Brain pericyte (primary cell): Measurements from ENCODE around the gene PMFBP1.

Source experiments
- DNase-seq: peaks from one replicate; pipeline ENCODE4 v3.0.0-alpha.2; 2012; ENCODE audit warnings: low read depth, low spot score

PMFBP1 gene

DNA sequence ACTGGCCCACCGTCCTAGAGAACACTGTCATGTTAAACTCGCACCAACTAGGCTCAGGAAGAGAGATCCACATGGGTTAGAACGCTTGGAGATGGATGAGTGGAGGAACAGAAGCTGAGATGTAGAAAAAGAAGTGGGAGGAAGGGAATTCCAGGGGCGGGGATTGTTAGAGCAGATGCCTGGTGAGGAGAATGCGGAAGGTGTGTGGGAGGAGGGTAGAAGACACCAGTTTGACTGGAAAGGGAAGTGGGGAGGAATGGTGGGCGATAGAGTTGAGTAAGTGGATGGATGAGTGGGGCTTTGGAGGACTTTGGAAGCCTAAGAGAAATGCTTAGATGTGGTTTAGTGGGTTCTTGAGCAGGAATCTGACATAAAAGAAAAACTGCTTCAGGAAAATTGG lies 40.9 kb downstream of the PMFBP1 start:
- no peak for DNase-seq

DNA sequence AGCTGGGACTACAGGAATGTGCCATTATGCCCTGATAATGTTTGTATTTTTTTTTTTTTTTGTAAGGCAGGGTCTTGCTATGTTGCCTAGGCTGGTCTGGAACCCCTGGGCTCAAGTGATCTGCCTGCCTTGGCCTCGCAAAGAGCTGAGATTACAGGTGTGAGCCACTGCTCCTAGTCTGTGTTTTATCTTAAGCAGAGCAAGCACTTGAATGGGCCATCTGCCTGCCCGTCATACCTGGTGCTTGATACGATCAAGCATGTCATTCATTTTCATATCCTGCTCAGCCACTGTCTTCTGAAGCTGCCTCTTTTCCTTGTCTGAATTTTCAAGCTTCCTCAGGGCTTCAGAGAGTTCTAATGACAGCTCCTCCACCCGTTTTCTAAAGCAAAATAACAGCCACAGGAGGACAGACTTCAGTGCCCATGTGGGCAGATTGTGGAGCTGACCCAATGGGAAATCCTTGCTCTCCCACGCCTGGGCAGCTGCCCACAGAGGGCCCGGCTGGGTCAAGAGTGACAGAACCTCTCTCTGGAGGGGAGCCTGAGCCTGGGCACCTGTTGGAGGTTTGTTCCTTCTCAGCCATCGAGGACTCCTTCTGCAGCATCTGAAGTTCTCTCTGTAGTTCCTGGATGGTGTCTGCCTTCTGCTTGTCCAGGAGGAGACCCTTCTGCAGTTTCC lies 41.8 kb downstream of the PMFBP1 start:
- no peak for DNase-seq

DNA sequence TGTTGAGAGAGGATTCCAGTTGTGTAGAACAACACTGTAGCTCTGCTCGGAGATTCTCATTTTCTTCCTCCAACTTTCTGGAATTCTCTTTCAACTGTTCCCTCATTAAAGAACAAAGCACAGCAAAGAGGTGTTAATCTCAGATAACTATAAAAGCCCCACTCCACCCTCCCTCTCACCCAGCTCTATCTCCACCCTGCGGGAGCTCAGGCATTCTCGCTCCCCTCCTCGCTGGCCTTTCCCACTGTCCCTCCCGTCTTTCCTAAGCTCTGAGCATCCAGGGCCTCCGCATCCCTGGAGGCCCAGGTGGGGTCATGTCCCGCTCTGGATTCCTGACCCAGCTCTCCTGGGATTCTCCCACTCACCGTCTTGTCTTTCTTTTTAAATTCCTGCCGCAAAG lies 43.3 kb downstream of the PMFBP1 start:
- DNase-seq: no peak

DNA sequence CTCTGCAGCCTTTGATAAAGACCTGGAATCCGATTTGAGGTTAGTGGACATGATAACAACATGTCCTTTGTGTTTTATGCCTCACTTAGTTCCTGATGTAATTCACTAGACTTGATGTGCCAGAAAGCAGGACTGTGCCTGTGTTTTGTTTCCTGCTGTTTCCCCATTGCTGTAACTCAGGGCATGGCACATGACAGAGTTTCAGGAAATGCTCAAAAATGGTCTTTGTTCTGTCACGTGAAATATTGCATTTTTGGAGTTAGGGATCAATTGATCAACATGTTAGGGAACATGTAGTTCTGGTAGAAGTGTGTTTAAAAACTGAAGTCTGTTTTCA lies 45.6 kb downstream of the PMFBP1 start:
- no peak for DNase-seq

DNA sequence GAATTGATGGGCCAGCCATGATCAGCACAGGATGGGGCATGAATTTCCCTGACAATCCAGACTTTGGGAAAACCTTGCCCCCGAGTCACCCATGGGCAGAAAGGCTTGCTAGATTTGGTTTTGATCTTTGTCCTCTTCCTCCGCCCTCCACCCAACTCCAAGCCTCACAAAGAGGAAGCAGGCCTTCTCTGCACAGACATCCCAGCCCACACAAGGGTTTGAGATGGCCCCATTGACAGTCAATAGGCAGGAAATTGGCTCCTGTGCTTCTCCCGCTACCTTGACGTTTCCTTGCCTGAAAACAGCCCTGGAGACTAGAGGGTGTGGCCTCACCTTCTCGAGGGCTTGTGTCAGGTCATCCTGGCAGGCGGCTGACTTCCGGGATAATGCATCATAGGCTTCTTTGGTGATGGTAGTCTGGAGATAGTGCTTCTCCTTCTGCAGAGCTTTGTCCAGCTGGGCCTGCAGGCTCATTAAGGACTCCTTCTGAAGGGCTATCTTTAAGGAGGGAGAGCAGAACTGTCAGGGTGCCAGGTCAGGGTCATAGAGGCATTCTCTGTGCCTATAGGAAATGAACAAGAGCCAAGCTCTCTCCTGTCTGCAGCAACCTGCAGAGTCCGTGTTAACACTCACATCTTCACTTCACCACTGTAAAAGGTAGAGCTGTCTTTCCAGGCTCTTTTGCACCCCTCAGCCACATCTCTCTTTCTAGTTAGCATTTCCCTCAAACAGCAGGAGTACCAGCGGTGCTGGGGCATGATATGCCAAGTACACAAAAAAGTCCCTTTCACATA lies 46.1 kb downstream of the PMFBP1 start:
- DNase-seq: no peak

DNA sequence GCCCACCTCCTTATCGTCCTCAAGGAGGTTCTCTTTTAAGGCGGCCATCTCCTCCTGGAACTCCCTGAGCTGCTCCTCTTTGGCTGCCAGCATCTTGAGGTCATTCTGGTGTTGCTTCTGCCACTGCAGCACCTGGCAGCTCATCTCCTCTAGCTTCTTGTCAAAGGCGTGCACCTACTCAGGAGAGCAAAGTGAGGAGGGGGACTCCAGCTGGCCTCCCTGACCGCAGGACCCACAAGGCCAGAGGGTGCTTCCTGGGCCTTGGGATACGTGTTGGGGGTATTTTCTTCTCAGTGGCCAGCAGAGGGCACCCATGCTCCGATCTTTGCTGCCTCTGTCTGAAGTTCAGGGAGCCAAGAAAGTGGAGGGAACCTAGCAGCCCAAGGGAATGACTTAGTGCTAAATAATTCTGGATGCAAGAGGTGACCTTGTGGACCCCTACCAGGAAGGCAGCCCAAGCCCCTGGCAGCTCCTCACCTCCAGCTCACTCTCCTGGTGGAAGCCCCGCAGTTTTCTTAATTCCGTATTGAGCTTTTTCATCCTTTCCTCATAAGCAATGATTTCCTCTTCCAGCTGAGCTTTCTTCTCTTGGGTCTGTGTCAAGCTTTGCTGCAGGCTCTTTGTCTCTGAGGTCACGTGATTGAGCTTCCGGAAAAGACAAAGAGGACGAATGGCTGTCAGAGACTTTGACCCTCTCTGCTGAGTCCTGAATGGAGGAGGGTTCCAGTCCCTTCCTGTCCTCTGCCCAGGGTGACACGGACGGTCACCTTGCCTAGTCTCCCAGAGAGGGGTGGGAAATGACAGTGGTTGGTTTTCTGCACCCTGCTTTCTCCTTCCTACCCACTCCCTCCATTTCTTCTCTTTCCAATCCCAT lies 47.0 kb downstream of the PMFBP1 start:
- DNase-seq: peak; percentile 22

DNA sequence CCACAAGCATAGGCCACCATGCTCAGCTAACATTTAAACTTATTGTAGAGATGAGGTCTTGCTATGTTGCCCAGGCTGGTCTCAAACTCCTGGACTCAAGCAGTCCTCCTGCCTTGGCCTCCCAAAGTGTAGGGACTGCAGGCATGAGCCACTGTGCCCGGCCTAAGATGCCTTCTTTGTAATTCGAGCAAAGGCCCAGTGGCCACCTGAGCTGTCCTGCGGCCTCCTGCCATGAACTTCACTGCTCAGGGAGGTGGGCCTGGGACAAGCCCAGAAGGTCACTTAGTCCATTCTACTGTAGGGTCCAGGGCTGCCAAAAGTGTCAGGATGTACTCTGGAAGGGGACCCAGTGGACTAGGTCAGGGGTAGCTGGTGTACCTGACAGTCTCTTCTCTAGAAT lies 47.8 kb downstream of the PMFBP1 start:
- no peak for DNase-seq

DNA sequence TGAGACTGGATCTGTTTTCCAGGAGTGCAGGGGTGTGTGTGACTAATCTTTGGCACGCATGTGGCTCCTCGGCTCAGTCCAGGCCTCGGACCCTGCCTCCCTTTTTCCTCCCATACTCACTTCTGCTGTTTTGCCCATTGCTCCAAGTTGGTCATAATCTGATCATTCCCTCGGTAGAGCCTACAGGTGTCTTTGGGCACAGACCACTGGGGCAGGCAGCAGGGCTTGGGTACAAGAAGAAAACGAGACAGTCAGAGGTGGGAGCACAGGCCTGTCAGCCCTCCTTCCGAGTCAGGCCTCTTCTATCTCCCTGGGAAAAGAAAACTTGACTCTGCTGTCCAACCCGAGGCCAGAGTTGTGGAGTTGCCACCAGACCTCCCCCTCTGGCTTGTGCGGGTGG lies 48.5 kb downstream of the PMFBP1 start:
- no peak for DNase-seq

DNA sequence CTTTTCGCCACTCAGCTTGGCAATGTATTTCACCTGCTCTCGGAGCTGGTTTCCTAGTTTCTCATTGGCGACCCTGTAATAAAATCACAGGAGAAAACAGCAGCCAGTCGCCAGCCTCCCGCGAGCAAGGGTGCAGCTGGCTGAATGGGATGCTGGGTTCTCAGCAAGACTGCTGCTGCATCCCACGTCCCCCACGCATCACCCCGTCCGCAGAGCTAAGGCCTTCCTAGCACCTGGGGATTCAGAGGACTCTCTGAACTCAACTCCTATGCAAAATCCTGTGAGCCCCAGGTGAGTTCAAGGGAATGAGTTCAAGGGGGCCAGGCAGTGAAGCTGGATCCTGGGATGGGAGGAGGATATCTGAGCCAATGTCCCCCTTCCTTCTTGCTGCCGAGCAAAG lies 49.0 kb downstream of the PMFBP1 start:
- DNase-seq: no peak

DNA sequence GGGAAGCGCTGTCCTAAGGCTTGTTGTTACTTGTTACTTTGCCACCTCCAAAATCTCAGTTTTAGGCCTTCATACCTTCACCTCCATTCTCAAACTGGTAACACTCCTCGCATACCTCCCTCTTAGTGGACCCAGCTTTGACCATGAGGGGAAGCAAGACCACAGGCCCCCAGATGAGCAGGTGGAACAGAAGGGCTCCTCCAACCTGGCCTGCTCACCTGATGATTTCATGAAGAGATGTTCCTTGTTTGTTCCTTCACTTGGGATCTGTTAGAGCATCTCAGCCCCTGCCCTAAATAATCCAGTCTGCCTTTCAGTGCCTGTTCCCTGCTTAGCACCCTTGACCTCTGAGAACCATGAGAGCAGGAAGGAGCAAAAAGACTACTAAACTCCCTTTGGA lies 49.6 kb downstream of the PMFBP1 start:
- no peak for DNase-seq

DNA sequence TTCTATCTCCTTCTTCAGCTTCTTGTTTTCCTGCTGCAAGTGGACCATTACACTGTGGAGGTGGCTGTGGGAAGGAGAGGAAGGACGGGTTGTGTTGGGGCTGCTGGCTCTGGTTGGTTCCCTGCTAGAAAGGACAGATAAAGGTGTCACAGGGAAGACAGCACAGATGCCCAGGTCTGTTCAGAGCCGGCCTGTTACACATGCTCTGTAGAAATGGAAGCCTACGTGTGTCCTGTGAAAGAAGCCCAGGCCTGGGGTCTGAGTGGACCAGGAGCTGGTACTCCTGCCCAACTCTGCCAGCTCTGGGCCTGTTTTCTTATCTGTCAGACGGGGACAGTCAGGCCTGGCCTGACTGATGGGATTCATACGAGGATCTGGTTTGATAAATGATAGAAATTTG lies 51.9 kb downstream of the PMFBP1 start:
- DNase-seq: no peak

DNA sequence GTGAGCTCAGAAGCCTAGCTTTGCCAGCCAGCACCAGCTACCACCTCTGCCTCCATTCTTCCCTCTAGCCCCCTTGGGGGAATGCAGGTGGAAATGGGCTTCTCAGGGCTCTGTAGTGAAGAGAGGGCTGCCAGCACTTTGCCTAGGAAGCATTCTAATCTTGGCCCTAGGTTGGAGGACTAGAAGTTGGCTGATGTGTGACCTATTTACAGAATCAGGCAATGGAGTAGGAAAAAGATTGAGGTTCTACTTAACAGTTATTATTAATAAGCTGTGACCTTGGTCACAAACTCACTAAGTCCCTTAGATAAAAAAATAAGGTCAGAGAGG lies 58.4 kb downstream of the PMFBP1 start:
- DNase-seq: no peak

DNA sequence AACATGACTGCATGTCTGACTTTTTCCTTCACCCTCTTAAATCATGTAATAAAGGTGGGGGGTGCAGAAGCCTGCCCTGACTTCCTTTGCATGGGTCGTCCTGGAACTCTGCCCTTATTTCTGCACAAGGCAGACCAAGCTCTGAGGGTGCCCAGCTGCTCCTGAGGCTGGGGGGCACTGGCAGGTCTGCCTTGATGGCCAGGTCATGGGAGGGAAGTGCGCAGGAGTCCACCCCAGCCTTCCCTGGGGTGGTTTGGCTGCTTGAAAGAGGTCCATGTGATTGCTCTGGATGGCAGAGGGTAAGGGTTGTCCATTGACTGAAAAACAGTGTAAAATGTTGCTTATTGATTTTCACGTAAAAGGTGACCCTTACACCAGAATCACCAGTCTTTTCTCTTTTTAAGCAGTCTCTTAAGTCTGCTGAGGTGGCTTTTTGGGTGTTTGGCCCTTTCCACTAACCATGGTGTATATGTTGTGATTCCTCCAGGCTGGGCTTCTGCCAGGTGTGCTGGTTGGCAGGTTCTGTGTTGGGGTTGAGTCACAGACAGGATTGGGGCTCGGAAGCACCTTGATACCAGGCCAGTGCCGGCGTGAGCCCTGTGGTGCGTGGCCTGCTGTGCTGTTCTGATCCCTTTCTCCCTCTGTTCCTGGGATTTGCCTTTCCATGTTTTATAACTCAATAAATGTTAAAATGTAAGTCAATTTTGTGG lies 58.9 kb downstream of the PMFBP1 start:
- DNase-seq: no peak

DNA sequence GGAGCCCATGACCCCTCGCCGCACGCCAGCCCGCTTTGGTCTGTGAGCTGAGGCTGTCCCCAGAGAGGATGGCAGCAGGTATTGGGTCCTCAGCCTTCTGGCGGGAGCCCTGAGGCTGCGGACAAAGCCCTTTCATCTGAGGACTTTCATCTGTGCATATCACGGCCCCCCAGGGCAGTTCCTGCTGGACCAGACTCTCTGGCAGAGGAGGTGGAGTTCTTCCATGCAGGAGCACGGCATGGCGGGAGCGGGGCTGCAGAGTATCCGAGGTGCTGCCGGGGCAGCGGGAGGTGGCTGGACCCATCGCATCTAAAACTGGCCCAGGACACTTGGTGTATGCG lies 59.5 kb downstream of the PMFBP1 start:
- no peak for DNase-seq

DNA sequence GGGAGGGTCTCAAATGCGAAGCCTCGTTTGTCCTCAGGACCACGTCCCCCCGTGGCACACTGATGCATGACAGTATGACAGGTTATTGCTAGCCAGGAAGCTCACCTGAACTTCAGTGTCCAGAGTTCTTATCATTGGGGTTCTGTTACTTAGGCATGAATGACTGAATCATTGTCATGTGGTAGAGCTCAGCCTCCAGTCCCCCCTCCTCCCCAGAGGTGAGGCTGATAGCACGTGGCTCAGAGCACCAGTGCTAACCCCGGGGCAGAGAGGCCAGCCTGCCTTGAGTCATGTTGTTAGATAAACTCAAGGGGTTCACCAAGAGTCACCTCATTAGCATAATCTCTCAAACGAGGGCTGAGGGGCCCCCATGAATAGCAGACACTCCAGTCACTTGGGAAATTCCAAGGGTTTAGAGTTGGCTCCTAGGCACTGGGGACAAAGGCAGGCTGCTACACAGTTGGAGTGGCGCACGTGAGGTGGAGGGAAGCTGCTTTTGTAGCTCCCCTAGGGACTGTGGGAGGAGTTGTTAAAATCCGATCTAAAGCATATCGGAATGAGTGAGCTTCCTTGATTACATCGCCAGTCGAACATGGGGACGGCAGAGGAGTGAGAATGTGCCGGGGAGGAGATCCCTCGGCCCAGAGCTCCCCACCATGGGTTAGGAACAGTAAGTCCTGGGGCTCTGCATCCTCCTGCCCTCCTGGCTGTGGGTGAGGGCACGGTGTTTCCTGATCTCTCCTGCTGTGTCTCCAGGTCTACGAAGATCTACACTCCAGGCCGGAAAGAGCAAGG lies 60.1 kb downstream of the PMFBP1 start:
- no peak for DNase-seq

DNA sequence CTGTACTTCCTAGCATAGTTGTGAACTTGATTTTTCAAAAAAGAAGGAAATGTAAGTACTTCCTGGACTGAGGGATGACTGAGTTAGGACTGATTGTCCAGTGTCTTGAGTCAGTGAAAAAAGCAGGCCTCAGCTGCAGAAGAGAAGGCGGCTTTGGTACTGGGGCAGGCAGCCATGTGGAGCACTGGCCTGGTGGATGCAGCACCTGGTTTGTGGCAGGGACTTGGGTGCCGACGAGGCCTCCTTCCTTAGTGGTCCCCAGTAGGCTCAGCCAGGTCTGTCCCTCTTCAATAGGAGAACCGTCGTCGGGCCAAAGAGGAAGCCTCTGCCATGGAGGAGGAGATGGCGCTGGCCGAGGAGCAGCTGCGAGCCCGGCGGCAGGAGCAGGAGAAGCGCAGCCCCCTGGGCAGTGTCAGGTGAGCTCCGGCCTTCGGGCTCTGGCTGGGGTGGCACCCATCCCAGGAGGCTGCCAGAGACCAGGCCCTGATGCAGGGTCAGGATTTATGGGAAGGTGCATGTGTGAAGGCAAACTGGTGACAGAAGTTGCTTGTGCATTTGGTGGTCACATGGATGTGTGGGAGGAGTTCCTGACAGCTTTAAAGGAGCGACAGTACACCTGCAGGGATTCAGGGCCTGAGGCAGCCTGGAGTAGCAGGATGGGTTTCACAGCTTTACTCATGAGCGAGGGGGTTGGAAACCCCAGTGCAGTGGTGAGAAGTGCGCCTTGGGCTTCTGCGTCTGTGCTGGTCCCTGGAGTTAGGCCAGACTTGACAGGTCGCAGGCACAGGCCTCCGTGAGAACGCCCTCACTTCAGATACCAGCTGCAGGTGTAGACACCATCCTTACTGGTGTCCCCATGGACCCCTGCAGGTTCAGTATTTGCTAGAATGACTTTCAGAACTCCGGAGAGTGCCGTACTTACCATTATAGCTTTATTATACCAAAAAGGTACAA lies 61.0 kb downstream of the PMFBP1 start:
- DNase-seq: no peak

DNA sequence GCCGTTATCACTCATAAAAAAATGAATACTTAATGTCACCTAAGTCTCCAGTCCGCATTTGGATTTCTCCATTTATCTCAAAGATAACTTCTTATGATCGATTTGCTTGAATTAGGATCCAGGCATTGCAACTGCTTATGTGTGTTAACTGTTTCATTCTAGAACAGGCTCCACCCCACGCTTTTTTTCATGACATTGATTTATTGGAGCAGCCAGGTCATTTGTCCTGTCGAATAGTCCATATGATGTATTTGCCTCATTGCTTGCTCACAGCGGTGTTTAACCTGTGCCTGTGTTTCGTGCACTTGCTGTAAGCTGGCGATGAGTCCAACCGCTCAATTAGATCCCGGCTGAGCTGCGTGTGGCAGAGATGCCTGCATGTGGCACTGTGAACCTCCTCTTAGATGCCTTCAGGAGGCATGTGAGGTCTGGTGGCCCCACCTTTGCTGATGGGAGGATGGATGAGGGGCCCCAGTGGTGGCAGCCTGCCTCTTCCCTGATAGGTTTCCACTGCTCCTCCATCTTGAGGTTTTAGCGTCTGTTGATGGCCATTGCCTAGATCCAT lies 61.9 kb downstream of the PMFBP1 start:
- DNase-seq: no peak

DNA sequence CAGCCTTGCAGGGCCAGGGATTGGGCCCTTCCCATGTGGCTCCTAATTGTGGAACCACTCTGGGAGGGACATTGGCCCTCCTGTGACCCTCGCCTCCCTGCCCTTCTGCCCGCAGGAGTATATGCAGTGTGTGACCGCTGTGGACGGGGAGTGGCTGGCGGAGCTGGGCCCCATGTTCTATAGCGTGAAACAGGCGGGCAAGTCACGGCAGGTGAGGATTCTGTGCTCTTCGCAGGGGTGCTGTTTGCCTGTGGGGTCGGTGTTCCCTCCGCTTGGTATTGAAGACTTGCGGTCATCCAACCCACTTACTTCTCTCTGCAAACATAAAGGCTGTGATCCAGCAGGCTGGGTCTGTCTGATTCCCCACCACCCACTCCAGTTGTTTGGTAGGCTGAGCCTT lies 62.7 kb downstream of the PMFBP1 start:
- no peak for DNase-seq

DNA sequence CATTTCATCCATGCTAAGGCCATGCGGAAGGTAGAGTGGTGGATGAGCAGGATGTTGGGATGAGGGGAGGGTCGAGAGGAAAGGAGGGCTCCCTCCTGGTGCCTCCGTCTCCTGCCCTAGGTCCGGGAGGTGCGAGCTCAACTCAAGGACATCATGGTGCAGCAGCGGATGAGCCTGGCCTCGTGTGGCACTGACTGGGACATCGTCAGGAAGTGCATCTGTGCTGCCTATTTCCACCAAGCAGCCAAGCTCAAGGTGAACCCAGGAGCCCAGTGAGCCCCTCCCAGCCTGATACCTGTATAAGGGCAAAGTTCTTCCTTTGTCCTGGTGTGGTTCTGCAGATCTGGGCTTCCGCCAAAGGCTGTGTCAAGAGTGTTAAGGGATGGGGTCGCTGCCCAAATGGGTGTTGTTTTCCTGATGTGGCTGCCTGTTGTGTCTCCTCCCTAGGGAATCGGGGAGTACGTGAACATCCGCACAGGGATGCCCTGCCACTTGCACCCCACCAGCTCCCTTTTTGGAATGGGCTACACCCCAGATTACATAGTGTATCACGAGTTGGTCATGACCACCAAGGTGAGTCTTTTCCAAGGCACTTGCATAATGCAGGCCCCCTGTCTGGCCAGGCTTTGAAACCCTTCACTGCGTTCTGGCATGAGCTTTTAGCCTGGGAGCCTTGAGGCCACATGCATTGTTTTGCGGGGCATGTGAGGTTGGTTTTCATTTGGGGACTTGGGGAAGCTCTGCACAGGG lies 63.4 kb downstream of the PMFBP1 start:
- DNase-seq: no peak
